IPS-11a (cell line): Measurements from ENCODE around the gene GRK4.
"Not testable (repeated sequence)": the region's sequence is repeated elsewhere in the genome, so short reads cannot be mapped to it uniquely, and the experiment has no call there.

Experiments used
- H3K4me3 ChIP-seq: one replicate; pipeline ENCODE4 v1.5.1; 2013; ENCODE audit warnings: low read depth, low read length, control low read depth

Gene GRK4

DNA sequence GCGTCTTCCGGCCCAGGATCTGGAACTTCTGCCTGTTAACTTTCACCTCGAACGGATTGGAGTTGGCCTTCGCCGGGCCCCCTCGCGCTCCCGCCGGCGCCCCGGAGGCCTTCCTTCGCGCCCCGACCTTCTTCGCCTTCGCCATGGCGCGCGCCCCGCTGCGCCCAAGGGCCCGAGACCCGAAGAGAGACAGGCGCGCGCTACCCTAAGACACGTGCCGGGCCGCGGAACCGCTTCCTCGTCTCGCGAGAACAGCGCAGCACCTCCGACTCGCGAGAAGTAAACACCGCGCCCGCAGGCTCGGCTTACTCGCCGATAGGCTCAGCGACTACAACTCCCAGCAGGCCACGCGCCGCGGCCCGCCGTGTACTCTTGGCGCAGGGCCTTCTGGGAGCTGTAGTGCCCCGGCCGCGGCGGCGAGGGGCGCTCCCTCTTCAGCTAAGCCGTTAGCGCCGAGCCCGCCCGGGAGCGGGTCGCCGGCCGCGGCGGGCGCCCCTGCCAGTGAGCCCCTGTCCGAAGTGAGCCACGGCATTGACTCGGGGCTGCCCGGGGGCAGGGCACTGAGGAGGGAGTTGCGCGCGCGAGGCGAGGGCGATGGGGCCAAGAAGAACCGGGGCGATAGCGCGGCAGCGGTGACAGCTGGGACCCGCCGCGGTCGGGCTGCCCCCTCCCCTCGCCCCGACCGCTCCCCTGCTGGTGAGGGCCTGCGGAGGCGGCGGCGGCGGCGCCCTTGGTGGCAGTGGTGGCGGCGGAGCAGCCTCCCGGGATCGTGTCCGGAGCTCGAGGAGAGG, at the start of gene GRK4, which contains the start of gene NOP14:
TSS of gene GRK4 (plus strand) at position 397 of the 791 bp plus-strand sequence. CDS start 500 bp downstream, outside the sequence.
TSS of gene NOP14 (minus strand) at position 232 of the 791 bp plus-strand sequence. CDS start at position 145, 87 bp downstream.
- peak within 1 kb of the TSS; percentile 89 for H3K4me3 ChIP-seq

DNA sequence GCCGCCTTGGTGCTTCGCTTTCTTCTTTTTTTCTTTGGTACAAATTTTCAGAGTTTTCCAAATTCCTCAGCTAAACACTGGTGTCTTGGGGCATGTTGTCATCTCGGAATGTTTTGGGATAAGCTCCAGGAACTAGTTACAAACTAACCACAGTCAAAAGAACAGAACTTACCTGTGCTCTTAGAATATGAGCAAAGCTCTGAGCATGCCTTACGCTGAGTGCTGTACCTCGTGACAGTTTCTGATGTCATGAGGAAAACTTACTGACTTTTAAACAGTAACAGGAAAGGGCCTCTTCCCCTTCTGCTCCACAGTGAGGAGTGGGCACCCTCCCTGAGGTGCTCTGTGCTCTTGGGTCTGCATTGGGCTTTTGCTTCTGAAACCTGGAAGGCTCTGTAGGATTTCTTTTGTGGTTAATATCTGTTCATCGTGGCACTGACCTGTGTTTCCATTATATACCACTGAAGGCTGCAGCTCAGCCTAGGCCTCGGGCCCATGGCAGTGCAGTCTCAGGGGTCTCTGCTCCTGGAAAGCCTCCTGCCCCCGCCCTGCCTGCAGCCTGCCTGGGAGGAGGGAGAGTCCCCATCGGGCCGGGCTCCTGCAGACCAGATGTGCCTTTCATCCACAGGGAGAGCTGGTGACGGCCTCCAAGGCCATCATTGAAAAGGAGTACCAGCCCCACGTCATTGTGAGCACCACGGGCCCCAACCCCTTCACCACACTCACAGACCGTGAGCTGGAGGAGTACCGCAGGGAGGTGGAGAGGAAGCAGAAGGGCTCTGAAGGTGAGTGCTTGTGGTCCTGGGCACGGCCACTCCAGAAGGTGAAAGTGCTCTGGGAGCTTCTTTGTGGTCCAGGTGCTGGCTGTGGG, 48.9 kb upstream of the GRK4 start:
- H3K4me3 ChIP-seq, result no peak overlapping the region

DNA sequence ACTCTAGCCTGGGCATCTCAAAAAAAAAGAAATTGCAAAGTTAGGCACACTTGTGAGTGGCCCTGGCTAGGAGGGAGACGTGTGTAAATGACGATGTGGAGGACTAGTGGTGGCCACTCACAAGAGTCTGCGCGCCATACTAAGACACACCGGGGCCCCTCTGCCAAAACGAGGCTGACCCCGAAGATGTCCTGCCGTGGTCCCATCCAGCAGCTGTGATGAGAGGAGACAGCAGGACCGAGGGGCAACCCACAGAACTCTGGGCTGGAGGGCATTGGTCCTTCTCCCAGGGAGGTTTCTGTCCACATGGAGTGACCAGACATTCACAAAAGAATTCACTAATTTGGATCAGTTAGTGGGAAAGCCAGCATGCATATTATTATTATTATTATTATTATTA, 47.6 kb upstream of the GRK4 start:
- H3K4me3 ChIP-seq, result no peak overlapping the region

DNA sequence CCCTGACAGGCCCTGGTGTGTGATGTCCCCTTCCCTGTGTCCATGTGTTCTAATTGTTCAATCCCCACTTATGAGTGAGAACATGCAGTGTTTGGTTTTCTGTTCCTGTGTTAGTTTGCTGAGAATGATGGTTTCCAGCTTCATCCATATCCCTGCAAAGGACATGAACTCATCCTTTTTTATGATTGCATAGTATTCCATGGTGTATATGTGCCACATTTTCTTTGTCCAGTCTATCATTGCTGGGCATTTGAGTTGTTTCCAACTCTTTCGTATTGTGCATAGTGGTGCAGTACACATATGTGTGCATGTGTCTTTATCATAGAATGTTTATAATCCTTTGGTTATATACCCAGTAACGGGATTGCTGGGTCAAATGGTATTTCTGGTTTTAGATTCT, 46.7 kb upstream of the GRK4 start:
- H3K4me3 ChIP-seq, result not testable (repeated sequence)

DNA sequence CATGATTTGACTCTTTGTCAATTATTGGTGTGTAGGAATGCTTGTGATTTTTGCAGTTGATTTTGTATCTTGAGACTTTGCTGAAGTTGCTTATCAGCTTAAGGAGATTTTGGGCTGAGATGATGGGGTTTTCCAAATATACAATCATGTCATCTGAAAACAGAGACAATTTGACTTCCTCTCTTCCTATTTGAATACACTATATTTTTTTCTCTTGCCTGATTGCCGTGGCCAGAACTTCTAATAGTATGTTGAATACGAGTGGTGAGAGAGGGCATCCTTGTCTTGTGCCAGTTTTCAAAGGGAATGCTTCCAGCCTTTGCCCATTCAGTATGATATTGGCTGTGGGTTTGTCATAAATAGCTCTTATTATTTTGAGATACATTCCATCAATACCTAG, 45.1 kb upstream of the GRK4 start:
- not testable (repeated sequence) for H3K4me3 ChIP-seq

DNA sequence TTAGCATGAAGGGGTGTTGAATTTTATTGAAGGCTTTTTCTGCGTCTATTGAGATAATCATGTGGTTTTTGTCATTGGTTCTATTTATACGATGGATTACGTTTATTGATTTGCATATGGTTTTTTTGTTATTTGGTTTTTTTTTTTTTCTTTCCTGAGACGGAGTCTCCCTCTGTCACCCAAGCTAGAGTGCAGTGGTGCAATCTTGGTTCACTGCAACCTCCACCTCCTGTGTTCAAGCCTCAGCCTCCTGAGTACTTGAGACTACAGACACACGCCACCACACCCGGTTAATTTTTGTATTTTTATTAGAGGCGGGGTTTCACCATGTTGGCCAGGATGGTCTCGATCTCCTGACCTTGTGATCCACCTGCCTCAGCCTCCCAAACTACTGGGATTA, 44.7 kb upstream of the GRK4 start:
- H3K4me3 ChIP-seq, result not testable (repeated sequence)

DNA sequence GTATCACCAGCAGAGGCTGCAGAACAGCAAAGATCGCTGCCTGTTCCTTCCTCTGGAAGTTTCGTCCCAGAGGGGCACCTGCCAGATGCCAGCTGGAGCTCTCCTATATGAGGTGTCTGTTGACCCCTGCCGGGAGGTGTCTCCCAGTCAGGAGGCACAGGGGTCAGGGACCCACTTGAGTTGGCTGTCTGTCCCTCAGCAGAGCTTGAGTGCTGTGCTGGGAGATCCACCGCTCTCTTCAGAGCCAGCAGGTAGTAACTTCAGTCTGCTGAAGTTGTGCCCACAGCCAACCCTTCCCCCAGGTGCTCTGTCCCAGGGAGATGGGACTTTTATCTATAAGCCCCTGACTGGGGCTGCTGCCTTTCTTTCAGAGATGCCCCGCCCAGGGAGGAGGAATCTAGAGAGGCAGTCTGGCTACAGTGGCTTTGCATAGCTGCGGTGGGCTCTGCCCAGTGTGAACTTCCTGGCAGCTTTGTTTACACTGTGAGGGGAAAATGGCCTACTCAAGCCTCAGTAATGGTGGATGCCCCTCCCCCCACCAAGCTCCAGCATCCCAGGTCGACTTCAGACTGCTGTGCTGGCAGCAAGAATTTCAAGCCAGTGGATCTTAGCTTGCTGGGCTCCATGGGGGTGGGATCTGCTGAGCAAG, 40.8 kb upstream of the GRK4 start:
- not testable (repeated sequence) for H3K4me3 ChIP-seq

DNA sequence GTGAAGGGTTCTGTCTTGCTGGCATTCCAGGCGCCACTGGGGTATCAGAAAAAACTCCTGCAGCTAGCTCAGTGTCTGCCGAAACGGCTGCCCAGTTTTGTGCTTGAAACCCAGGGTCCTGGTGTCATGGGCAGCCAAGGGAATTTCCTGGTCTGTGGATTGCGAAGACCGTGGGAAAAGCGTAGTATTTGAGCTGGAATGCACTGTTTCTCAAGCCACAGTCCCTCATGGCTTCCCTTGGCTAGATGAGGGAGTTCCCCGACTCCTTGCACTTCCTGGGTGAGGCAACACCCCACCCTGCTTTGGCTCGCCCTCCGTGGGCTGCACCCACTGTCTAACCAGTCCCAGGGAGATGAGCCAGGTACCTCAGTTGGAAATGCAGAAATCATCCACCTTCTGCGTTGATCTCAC, 40.2 kb upstream of the GRK4 start:
- no peak overlapping the region for H3K4me3 ChIP-seq

DNA sequence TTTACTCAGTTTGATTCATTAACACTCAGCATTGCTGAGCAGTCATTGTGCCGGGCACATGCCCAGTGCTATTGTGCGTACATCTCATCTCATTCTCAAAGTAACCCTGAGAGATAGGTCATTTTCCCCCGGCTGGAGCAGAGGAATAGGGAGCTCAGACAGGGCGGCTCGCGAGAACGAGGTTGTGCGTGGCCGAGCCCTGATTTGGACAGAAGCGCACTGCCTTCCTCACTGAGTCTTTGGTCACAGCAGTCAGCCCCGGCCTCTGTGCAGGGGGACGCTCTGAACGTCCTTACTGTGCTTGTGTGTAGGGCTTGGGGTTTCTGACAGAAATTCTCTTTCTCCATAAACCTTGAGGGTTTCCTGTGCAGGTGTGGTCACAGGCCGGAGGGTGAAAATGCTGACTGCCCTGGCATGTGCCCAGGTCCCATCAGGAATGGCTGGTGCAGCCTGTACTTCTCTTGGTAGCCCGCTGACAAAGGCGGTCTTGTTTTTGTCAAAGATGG, 39.6 kb upstream of the GRK4 start:
- no peak overlapping the region for H3K4me3 ChIP-seq

DNA sequence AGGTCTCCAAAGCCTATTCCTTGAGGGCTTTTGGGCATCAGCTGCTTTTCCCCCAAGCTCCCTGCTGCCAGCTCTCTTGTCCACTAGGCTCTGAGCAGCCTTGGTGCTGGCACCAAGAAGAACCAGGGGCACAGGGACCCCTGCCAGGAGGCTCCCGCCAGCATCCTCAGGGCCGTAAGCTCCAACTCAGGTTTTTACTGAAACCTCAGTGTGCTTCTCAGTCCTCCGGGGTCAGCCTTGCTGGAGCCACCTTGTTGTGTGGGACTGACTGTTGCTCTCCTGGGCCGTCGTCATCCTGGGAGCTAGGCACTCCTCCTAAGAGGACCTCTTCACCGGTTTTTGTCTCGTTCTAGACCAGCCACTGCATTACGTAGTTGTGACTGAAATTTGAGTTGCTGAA, 39.1 kb upstream of the GRK4 start:
- no peak overlapping the region for H3K4me3 ChIP-seq

DNA sequence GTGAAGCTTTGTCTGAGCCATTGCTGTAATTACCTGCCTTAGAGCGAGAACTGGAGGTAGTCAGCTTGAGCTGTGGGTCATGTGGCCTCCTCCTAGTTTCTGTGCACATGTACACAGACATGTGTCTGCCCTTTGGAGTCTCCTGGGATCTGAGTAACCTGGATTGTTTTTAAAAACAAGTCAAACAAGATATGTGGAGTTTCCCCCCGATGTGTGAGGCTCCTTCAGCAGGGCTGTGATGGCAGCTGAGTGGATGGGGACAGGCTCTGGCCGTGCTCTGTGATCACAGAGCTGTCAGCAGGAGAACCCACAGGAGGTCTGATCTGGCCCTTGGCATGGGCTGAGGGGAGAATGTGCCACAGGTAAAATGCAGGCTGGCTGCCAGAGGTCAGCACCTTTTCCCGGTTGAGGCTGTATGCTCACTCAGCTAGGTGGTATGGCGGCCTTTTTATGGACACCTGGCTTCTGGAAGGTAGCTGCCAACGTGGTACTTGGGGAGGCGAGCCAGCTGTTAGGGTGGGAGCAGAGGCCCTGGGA, 38.5 kb upstream of the GRK4 start:
- no peak overlapping the region for H3K4me3 ChIP-seq

DNA sequence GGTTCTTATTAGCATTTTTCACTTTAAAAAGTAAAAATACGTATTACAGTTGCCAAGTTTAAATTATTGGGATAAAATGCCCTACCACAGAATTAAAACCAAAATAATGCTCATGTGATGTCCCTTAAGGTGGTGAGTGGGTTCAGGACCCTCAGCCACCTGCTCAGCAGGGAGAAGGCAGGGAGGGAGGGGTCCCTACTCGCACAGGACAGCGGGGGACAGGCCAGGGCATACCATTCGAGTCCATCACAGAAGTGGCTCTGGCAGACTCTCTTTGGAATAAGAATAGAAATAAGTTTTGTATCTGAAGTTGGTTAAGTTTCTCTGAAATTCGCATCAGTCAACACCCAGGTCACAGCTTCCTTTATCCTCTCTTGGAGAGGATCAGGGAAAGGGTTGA, 37.9 kb upstream of the GRK4 start:
- no peak overlapping the region for H3K4me3 ChIP-seq

DNA sequence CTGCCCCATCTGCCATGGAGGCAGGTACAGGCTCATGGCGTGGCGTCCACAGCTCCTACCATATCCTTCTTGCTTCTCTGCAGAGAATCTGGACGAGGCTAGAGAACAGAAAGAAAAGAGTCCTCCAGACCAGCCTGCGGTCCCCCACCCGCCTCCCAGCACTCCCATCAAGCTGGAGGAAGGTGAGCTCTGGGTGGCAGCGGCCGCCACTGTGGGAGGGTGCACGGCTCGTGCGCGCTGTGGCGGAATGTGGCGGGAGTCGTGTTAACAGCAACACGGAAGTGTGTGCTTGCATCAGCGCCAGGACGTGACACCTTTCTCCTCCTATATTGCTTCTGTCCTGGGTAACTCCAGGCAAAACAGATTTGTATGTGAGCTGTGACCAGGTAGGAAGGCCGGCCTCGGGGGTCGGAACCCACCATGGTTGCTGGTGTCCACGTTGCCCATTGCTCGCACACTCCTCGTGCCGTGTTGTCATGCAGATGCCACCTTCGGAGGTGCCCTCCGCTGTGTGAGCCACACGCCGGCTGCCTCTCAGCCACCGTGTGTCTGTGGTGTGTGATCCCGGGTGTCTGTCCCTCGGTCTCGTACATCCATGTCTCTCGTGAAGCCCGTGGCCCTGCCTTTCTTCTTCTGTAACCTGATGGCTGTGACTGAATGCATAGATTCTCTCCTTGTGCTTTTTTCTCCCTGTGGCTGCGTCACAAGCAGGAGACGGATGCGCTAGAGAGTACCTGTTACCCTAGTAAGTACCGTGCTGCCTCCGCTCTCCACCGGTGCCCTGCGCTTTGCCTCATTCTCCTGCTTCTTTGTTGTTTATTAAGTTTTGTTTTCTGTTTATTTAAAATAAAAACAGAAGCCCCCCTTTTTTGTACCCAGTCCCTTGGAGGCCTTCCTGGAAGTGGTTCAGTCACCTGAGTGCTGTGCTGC, 37.2 kb upstream of the GRK4 start:
- no peak overlapping the region for H3K4me3 ChIP-seq

DNA sequence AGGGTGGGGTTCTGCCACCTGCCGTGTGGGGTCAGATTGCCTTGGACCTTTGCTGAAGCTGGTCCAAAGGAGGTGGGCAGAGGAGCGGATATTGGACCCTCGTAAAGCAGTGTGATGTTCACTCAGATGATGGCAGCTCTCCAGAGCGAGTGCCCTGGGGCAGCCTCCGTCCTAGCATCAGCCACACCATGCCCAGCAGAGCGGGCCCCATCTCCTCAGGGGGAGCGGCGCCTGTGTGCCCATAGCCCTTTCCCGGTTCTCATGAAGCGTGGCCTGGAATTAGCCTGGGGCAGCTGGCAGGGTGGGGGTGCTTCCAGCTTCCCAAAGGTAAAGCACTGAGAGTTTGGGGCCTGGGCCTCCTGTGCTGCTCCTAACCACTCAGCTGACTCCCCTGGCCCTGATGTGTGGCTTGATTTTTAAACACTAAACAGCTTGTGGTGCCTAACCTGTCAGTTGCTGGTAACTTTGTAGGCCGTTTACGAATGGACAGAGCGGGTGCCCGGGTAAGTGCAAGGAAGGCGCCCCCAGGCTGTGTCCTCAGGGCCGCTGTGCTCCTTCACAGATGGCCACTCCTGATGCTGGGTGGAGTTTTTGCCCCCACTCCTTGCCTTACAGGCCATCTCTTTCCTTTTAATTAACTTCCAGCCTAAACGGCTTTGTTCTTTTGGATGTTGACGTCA, 36.2 kb upstream of the GRK4 start:
- H3K4me3 ChIP-seq, result no peak overlapping the region

DNA sequence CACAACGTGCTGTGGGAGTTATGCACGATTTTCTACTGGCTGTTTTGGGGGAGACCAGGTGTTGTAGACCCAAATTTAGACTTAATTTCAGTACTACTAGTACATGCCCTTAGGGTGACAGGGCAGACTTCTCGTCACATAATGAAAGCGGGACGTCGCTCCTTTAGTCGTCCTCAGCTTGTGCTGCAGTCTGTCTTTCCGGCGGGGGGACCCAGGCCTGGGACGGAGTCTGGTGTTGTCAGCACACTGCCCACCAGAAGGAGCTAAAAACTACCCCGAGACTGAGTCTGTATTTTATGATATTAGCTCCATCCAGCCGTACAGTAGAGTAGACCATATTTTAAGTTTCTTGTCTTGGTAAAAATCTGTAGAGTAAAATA, 35.7 kb upstream of the GRK4 start:
- no peak overlapping the region for H3K4me3 ChIP-seq

DNA sequence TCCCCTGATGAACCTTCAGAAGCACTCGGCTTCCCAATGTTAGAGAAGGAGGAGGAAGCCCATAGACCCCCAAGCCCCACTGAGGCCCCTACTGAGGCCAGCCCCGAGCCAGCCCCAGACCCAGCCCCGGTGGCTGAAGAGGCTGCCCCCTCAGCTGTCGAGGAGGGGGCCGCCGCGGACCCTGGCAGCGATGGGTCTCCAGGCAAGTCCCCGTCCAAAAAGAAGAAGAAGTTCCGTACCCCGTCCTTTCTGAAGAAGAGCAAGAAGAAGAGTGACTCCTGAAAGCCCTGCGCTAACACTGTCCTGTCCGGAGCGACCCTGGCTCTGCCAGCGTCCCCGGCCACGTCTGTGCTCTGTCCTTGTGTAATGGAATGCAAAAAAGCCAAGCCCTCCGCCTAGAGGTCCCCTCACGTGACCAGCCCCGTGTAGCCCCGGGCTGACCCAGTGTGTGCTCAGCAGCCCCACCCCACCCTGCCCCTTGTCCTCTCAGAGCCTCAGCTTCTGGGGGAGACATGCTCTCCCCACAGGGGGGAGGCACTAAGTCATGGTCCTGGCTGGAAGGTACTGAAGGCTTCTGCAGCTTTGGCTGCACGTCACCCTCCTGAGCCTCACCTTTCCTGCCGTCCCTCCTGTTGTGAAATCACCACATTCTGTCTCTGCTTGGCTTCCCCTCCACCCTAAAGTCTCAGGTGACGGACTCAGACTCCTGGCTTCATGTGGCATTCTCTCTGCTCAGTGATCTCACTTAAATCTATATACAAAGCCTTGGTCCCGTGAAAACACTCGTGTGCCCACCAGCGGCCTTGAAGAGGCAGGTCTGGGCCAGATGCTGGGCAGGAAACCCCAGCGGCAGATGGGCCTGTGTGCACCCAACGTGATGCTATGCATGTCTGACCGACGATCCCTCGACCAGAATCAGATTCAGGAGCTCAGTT, 34.9 kb upstream of the GRK4 start:
- no peak overlapping the region for H3K4me3 ChIP-seq

DNA sequence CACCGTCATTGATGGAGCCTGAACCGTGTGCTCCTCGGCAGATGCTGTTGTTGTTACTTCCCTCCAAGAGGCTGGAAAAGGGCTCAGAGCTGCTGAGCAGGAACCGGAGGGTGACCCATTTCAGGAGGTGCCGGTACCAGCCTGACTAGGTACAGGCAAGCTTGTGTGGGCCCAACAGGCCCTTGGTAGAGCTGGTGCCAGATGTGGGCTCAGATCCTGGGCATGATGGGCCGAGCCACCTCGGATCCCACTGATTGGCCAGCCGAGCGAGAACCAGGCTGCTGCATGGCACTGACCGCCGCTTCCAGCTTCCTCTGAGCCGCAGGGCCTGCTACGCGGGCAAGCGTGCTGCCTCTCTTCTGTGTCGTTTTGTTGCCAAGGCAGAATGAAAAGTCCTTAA, 33.9 kb upstream of the GRK4 start:
- no peak overlapping the region for H3K4me3 ChIP-seq

DNA sequence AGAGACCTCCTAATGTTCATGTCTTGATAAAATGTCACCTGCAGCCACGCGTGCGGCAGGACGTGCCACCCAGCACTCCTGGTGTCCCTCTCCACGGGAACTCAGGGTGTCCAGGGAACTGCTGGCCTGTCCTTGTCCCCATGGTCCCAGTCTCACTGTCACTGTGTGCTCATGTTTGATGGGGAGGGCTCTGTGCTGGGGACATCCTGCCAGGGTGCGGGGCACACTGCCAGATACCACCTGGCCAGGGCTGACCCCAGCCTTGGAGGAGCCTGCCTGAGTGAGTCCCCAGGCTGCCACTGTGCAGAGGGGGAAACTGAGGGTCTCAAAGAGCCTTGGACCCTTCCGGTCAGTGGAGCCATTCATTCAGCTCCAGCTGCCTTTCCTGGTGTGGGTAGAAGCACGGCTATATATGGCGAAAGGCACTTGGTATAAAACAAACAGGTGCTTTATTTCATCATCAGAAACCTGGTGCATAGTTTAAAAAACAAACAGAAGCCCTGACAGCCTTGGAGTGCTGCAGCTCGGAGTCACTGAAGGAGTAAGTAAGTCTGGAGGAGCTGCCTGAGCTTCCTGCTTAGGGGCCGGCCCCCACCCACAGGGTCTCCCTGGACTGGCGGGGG, 33.1 kb upstream of the GRK4 start:
- H3K4me3 ChIP-seq, result no peak overlapping the region
